Measurements from ENCODE around the gene IKZF1.

DNA sequence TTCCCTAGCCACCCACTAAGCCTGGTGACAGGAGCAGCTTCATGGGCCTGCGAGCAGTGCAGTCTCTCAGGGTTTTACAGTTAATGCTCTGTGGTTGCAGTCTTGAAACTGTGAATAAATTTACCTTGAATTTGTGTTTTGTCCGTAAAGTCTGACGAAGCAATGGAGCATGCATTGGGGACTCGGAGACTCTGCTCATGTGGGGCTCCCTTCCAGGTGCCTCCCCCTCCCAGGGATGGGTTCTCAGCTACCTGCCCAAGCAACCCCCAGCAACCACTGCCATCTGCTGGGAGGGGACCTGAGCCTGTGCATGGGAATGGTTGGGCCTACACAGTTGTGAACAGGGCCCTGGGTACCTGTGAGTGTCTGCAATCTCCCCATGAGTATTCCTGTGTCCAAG is 36.3 kb upstream of the IKZF1 start:
- TF ChIP-seq, protein P1, sequence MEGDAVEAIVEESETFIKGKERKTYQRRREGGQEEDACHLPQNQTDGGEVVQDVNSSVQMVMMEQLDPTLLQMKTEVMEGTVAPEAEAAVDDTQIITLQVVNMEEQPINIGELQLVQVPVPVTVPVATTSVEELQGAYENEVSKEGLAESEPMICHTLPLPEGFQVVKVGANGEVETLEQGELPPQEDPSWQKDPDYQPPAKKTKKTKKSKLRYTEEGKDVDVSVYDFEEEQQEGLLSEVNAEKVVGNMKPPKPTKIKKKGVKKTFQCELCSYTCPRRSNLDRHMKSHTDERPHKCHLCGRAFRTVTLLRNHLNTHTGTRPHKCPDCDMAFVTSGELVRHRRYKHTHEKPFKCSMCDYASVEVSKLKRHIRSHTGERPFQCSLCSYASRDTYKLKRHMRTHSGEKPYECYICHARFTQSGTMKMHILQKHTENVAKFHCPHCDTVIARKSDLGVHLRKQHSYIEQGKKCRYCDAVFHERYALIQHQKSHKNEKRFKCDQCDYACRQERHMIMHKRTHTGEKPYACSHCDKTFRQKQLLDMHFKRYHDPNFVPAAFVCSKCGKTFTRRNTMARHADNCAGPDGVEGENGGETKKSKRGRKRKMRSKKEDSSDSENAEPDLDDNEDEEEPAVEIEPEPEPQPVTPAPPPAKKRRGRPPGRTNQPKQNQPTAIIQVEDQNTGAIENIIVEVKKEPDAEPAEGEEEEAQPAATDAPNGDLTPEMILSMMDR (conservative IDR thresholded peaks at IDR 0.05; ENCODE audit: low read depth, low read length), result no peak
- TF ChIP-seq POLR2A (IDR thresholded peaks at IDR 0.05; ENCODE audit: low read depth, low read length) (no peak), CEBPB (IDR thresholded peaks at IDR 0.05; ENCODE audit: low read depth, low read length) (no peak), SMC3 (IDR thresholded peaks at IDR 0.05; ENCODE audit: low read depth, low read length) (no peak), RCOR1 (IDR thresholded peaks at IDR 0.05; ENCODE audit: insufficient replicate concordance, low read length) (no peak), MAFK (IDR thresholded peaks at IDR 0.05; ENCODE audit: low read depth, low read length) (no peak)
